Adrenal gland (tissue), 5 donors: ENCODE results near the gene CALML6.

Source experiments
- CTCF ChIP-seq, 6 experiments: fragments of 450-650 bp in 4 of 6; fragments of 200-600 bp in 2 of 6; sonication (generic) in 1 of 6; IDR thresholded peaks; 1 replicate in 5 of 6; 2 replicates in 1 of 6; pipeline versions ENCODE4 v1.5.1 to v1.8.0; 2016 to 2021; ENCODE audit warnings: antibody characterized with exemption in 6 of 6, mild to moderate bottlenecking in 2 of 6, moderate library complexity in 1 of 6
- POLR2A ChIP-seq, 2 donors: fragments of 450-650 bp; IDR thresholded peaks; one replicate each; pipeline ENCODE4 v1.6.1; 2017; ENCODE audit warnings: antibody characterized with exemption in 2 of 2, mild to moderate bottlenecking in 2 of 2, moderate library complexity in 1 of 2
- donor health status: DM: no; HTN: no; CAD: no.

GRCh38 chr1:1926886-1927660 is 12.0 kb downstream of the CALML6 start:
- TF ChIP-seq CTCF (IDR thresholded peaks at IDR 0.05) (no peak), POLR2A (IDR thresholded peaks at IDR 0.05) (no peak)
